ENCODE results near the gene SLC7A4.

GRCh38 chr22:21018314-21018713, 14.0 kb downstream of the SLC7A4 start:
- TF ChIP-seq CTCF (IDR thresholded peaks at IDR 0.05) (no peak), POLR2A (IDR thresholded peaks at IDR 0.05) (no peak), POLR2AphosphoS5 (IDR thresholded peaks at IDR 0.05) (no peak)
